HFFc6 (cell line): Measurements from ENCODE around the gene SAAL1. TPM values are rescaled to one million over a fixed set of nuclear protein-coding genes. Genes with fewer than 3 reads are reported as not detected.

ENCODE experiments used
- DNase-seq: peaks from one replicate; pipeline ENCODE4 v3.0.0-alpha.2; 2018
- H3K27ac Mint-ChIP-seq: 2 replicates; pipeline ENCODE4 v1.8.0; 2020; ENCODE audit warnings: mild to moderate bottlenecking, mixed read lengths
- H3K27me3 Mint-ChIP-seq: 2 replicates; pipeline ENCODE4 v1.8.0; 2021; ENCODE audit warnings: mild to moderate bottlenecking, moderate library complexity, mixed read lengths; ENCODE audit not compliant: insufficient read depth
- H3K36me3 Mint-ChIP-seq: 2 replicates; pipeline ENCODE4 v1.8.0; 2021; ENCODE audit warnings: low read depth, mixed read lengths
- H3K4me1 Mint-ChIP-seq: 2 replicates; pipeline ENCODE4 v1.8.0; 2020; ENCODE audit warnings: low read depth, mixed read lengths
- H3K4me3 Mint-ChIP-seq: 2 replicates; pipeline ENCODE4 v1.8.0; 2020; ENCODE audit warnings: mild to moderate bottlenecking, moderate library complexity, mixed read lengths
- H3K9me3 Mint-ChIP-seq: 2 replicates; pipeline ENCODE4 v1.8.0; 2020; ENCODE audit warnings: mild to moderate bottlenecking, mixed read lengths
- CTCF ChIP-seq: fragments of 200-600 bp; sonication (generic); IDR thresholded peaks from 2 replicates; pipeline ENCODE4 v1.5.0; 2021; ENCODE audit warnings: antibody characterized with exemption, mild to moderate bottlenecking
- total RNA-seq, 6 experiments: library from RNA; stranded (reverse); fragmentation: NEBNext Ultra II Directional; extraction: Animal tissue kit (Norgen Biotek cat#: 25700); gene quantifications; 2 replicates in 1 of 6; 3 replicates in 5 of 6; pipeline ENCODE4 v1.2.3, GENCODE V29; 2021

Gene SAAL1
- total RNA-seq, 6 experiments from 2014 or later: 10.3 to 16.6 (median 15.3) TPM

GRCh38 chr11:18115360-18116127 lies 9.7 kb upstream of the SAAL1 start:
- peaks cover 15% of the 10 kb centered on the region for H3K27me3 Mint-ChIP-seq
- TF ChIP-seq CTCF: peak; percentile 93
- no peaks in the 10 kb centered on the region for H3K4me1 Mint-ChIP-seq
- H3K9me3 Mint-ChIP-seq: no peaks in the 10 kb centered on the region
- H3K4me3 Mint-ChIP-seq: no peak overlapping the region
- DNase-seq: peak; percentile 47
- no peaks in the 10 kb centered on the region for H3K36me3 Mint-ChIP-seq
- H3K27ac Mint-ChIP-seq: no peak overlapping the region

- DNase-seq: no peak
- TF ChIP-seq CTCF: no peak
Observed at GRCh38 chr11:18111005-18111404, 5.1 kb upstream of the SAAL1 start.

GRCh38 chr11:18108254-18108653 lies 2.4 kb upstream of the SAAL1 start:
- TF ChIP-seq CTCF: no peak
- Mint-ChIP-seq H3K4me3 (no peak overlapping the region), H3K27me3 (peaks cover 3% of the 10 kb centered on the region), H3K9me3 (no peaks in the 10 kb centered on the region), H3K27ac (no peak overlapping the region), H3K4me1 (peaks cover 25% of the 10 kb centered on the region), H3K36me3 (no peaks in the 10 kb centered on the region)
- no peak for DNase-seq

More at GRCh38 chr11:18111005-18111404, 5.1 kb upstream of the SAAL1 start:
- Mint-ChIP-seq H3K9me3 (no peaks in the 10 kb centered on the region), H3K27ac (no peak overlapping the region), H3K27me3 (peaks cover 11% of the 10 kb centered on the region), H3K36me3 (no peaks in the 10 kb centered on the region), H3K4me1 (peaks cover 13% of the 10 kb centered on the region), H3K4me3 (no peak overlapping the region)

- Mint-ChIP-seq H3K36me3 (peaks cover 3% of the 10 kb centered on the region; the same call in 1 of the 2 replicates), H3K4me3 (peak overlapping the region; percentile 96; the same call in 1 of the 2 replicates), H3K9me3 (no peaks in the 10 kb centered on the region), H3K27ac (peak overlapping the region; percentile 81; the same call in 1 of the 2 replicates), H3K4me1 (peaks cover 25% of the 10 kb centered on the region), H3K27me3 (no peaks in the 10 kb centered on the region; the same call in 1 of the 2 replicates)
- peak; percentile 56 for DNase-seq
- no peak for TF ChIP-seq CTCF
Observed at GRCh38 chr11:18106688-18107087, 806 bp upstream of the SAAL1 start.

- no peak for DNase-seq
- H3K27me3 Mint-ChIP-seq: no peaks in the 10 kb centered on the region; the same call in 1 of the 2 replicates
- no peak for TF ChIP-seq CTCF
- peaks cover 11% of the 10 kb centered on the region; the same call in 1 of the 2 replicates for H3K36me3 Mint-ChIP-seq
- H3K9me3 Mint-ChIP-seq: no peaks in the 10 kb centered on the region
- H3K4me1 Mint-ChIP-seq: peaks cover 25% of the 10 kb centered on the region
- peak overlapping the region; percentile 81 for H3K27ac Mint-ChIP-seq
- H3K4me3 Mint-ChIP-seq: peak overlapping the region; percentile 96
Observed at GRCh38 chr11:18105086-18105801, 638 bp downstream of the SAAL1 start.
